ENCODE results near the gene TCFL5.

GRCh38 chr20:62878244-62879038, 16.8 kb upstream of the TCFL5 start:
- TF ChIP-seq POLR2AphosphoS5 (IDR thresholded peaks at IDR 0.05; ENCODE audit: borderline replicate concordance, low read depth, low read length) (no peak), EZH2 (IDR thresholded peaks at IDR 0.05) (no peak), FOXP2 (optimal IDR thresholded peaks at IDR 0.05; ENCODE audit: control extremely low read depth, extremely low read length, insufficient read depth) (no peak)
